SIG-M5 (cell line): ENCODE data around the gene KLHL40.

Source experiments
- DNase-seq: peaks from one replicate; lab custom pipeline; 2025; lab: John Stamatoyannopoulos, UW

KLHL40 gene

GRCh38 chr3:42668793-42669217 lies 16.5 kb upstream of the KLHL40 start:
- no peak for DNase-seq

GRCh38 chr3:42670051-42670576 lies 15.2 kb upstream of the KLHL40 start:
- no peak for DNase-seq

GRCh38 chr3:42670670-42671069 lies 14.7 kb upstream of the KLHL40 start:
- no peak for DNase-seq

- DNase-seq = no peak
These were observed 12.8 kb upstream of the KLHL40 start for GRCh38 chr3:42672515-42672914.

- DNase-seq = no peak
These were observed 12.3 kb upstream of the KLHL40 start for GRCh38 chr3:42673082-42673481.

GRCh38 chr3:42674146-42674545 lies 11.2 kb upstream of the KLHL40 start:
- DNase-seq = no peak

- no peak for DNase-seq
These were observed 9.4 kb upstream of the KLHL40 start for GRCh38 chr3:42675909-42676308.

GRCh38 chr3:42678447-42678846 lies 6.9 kb upstream of the KLHL40 start:
- no peak for DNase-seq

- no peak for DNase-seq
These were observed 5.1 kb upstream of the KLHL40 start for GRCh38 chr3:42680271-42680670.

- DNase-seq = no peak
These were observed 4.5 kb upstream of the KLHL40 start for GRCh38 chr3:42680806-42681205.

- DNase-seq = no peak
These were observed 3.8 kb upstream of the KLHL40 start for GRCh38 chr3:42681361-42682038.

GRCh38 chr3:42682301-42683070 lies 2.9 kb upstream of the KLHL40 start:
- no peak for DNase-seq

- peak; percentile 80 for DNase-seq
These were observed 1.3 kb upstream of the KLHL40 start for GRCh38 chr3:42683875-42684598.

GRCh38 chr3:42684632-42685362 lies 540 bp upstream of the KLHL40 start:
- DNase-seq = no peak

- no peak for DNase-seq
These were observed 819 bp downstream of the KLHL40 start for GRCh38 chr3:42685891-42686820.

GRCh38 chr3:42686832-42687650 lies 1.7 kb downstream of the KLHL40 start:
- DNase-seq = no peak

GRCh38 chr3:42688016-42688415 lies 2.7 kb downstream of the KLHL40 start:
- no peak for DNase-seq

GRCh38 chr3:42688487-42689420 lies 3.4 kb downstream of the KLHL40 start:
- no peak for DNase-seq
